LHCN-M2 (cell line): ENCODE results near the gene UNC45A. TPM values are rescaled to one million over a fixed set of nuclear protein-coding genes. Genes with fewer than 3 reads are reported as not detected.
A peak's percentile ranks its signal among the peaks of the same experiment; 100 is the strongest.
"Not testable (repeated sequence)": the region's sequence is repeated elsewhere in the genome, so short reads cannot be mapped to it uniquely, and the experiment has no call there.

Experiments used
- DNase-seq: peaks from one replicate; pipeline ENCODE4 v3.0.0-alpha.2; 2012; ENCODE audit warnings: low read depth
- polyA plus RNA-seq: library from polyadenylated mRNA; unstranded; fragments of >200 nt; gene quantifications from one replicate; pipeline ENCODE4 v1.2.1, GENCODE V29; 2012; ENCODE audit warnings: missing spikeins
- total RNA-seq: library from RNA; depleted of rRNA; stranded (reverse); fragments of >200 nt; gene quantifications from 2 replicates; pipeline ENCODE4 v1.2.3, GENCODE V29; 2014; rRNA removed

The UNC45A gene, protein sequence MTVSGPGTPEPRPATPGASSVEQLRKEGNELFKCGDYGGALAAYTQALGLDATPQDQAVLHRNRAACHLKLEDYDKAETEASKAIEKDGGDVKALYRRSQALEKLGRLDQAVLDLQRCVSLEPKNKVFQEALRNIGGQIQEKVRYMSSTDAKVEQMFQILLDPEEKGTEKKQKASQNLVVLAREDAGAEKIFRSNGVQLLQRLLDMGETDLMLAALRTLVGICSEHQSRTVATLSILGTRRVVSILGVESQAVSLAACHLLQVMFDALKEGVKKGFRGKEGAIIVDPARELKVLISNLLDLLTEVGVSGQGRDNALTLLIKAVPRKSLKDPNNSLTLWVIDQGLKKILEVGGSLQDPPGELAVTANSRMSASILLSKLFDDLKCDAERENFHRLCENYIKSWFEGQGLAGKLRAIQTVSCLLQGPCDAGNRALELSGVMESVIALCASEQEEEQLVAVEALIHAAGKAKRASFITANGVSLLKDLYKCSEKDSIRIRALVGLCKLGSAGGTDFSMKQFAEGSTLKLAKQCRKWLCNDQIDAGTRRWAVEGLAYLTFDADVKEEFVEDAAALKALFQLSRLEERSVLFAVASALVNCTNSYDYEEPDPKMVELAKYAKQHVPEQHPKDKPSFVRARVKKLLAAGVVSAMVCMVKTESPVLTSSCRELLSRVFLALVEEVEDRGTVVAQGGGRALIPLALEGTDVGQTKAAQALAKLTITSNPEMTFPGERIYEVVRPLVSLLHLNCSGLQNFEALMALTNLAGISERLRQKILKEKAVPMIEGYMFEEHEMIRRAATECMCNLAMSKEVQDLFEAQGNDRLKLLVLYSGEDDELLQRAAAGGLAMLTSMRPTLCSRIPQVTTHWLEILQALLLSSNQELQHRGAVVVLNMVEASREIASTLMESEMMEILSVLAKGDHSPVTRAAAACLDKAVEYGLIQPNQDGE
- 73.0 and 82.8 TPM in 2 replicates for total RNA-seq
- 81.3 TPM for polyA plus RNA-seq

DNA sequence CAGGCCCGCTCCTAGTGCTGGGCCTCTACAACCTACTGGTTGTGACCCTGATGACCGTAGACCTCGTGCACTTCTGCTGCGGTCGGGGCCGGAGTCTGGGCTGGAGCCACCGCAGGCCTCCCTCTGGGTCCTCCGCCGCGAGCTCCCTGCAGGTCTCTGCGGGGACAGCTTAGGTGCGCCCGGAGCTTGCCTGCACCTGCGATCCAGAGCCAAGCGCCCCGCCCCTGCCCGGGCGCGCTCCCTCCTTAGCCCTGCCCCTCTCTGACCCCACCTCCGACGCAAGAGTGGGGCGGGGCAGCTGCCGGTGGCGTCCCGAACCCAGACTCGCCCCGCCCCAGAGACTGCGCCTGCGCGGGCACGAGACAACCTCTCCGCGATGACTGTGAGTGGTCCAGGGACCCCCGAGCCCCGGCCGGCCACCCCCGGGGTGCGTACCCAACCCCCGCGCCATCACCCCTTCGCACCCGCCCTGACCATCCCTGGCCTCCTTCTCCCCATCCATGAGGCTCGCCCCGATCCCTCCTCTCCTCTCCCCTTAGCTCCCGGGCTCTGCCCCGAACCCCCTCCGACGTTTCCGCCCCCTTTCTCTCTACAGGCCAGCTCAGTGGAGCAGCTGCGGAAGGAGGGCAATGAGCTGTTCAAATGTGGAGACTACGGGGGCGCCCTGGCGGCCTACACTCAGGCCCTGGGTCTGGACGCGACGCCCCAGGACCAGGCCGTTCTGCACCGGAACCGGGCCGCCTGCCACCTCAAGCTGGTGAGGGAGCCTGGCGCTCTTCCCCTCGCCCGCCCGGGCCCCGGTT lies at the start of gene UNC45A:
Gene UNC45A (plus strand): TSS at position 337 of the 803 bp plus-strand sequence. CDS start 40 bp downstream, at position 377.
- peak; percentile 83 for DNase-seq

DNA sequence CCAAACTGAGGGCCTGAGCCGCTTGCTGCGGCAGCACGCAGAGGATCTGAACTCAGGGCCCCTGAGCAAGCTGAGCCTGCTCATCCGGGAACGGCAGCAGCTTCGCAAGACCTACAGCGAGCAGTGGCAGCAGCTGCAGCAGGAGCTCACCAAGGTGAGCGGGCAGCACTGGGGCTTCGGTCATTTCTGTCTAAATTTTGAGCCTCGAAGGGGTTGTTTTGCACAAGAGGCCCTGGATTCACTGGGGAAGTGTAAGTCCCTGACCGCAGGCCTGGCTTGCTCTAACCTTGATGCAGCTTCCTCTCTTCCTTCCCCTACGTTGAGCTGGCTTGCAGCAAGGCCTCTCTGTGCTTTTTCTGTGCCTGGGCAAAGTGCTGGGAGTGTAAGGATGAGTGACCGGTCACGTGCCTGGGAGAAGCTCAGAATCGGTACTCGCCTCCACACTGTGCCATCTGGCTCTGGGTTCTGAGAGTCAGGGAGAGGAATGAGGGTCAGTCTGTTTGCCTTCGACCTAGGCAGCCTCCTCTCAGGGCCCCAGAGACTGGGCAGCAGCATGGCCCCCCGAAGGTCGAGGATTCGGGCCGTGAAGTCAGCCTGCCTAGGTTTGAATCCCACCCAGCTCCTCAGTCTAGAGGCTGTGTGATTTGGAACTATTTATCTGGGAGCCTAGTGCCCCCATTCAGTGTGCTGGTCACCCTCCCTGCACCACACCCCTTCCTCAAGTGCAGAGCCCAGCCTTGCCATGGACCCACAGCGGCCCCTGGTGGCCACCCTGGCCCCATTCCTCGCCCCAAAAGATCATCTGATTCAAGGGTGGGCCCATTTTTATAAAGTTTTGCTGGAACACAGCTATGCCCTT lies 49.4 kb upstream of the UNC45A start:
- no peak for DNase-seq

DNA sequence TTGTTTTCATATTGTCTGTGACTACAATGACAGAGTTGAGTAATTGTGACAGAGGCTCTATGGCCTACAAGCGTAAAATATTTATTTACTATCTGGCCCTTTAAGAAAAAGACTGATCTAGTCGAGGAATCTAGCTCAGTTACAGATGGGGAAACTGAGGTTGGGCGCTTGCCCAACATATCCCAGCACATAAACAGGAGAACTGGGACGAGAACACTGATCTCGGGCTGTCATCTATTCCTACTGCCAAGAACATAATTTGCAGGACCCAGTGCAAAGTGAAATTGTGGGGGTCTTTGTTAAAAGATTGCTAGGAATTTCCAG lies 48.8 kb upstream of the UNC45A start:
- no peak for DNase-seq

DNA sequence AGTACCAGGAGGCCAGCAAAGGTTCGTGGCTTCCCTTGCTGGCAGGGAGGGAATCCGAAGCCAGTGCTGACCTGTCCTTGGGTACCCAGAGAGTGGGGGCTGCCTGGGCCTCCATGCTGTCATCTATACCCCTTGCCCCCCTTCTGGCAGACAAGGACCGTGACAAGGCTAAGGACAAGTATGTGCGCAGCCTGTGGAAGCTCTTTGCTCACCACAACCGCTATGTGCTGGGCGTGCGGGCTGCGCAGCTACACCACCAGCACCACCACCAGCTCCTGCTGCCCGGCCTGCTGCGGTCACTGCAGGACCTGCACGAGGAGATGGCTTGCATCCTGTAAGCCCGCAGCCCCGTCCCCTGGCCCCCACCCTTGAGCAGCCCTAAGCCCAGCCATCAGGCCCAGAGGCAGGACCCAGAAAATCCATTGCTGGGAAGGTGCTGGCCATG lies 48.0 kb upstream of the UNC45A start:
- DNase-seq, result no peak

DNA sequence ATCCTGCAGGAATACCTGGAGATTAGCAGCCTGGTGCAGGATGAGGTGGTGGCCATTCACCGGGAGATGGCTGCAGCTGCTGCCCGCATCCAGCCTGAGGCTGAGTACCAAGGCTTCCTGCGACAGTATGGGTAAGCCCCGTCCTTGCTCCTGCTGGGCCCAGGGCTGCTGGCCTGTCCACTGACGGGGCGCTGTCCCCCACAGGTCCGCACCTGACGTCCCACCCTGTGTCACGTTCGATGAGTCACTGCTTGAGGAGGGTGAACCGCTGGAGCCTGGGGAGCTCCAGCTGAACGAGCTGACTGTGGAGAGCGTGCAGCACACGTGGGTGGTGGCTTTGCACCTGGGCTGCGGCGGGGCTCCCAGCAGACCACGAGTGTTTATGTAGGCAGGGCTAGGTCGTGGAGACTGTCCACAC lies 45.8 kb upstream of the UNC45A start:
- no peak for DNase-seq

DNA sequence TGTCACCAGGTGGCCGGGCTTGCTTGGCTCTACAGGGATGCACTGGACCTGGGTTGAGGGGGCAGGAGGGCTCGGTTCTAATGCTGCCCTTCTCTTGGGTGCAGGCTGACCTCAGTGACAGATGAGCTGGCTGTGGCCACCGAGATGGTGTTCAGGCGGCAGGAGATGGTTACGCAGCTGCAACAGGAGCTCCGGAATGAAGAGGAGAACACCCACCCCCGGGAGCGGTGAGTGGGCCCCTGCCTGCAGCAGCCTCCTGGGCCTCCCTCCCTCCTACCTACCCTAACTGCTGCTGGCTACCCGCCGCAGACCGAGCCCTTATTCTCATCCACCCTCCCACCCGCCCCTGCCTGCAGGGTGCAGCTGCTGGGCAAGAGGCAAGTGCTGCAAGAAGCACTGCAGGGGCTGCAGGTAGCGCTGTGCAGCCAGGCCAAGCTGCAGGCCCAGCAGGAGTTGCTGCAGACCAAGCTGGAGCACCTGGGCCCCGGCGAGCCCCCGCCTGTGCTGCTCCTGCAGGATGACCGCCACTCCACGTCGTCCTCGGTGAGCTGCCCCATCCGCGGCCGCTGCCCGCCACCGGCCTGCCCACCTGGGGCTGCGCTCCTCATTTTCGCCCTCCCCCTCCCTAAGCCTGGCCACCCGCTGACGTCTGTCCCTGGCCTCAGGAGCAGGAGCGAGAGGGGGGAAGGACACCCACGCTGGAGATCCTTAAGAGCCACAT lies 45.2 kb upstream of the UNC45A start:
- no peak for DNase-seq

DNA sequence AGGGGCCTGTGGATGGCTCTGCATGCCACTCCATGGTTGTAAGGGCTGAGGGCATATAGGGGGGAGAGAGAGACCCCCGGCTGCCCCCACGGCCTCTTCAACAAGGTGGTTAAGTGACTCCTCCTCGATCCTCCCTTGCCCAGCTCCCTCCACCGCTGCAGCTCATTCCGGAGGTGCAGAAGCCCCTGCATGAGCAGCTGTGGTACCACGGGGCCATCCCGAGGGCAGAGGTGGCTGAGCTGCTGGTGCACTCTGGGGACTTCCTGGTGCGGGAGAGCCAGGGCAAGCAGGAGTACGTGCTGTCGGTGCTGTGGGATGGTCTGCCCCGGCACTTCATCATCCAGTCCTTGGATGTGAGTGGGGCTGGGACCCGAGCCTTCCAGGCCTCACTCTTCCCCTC lies 44.2 kb upstream of the UNC45A start:
- no peak for DNase-seq

DNA sequence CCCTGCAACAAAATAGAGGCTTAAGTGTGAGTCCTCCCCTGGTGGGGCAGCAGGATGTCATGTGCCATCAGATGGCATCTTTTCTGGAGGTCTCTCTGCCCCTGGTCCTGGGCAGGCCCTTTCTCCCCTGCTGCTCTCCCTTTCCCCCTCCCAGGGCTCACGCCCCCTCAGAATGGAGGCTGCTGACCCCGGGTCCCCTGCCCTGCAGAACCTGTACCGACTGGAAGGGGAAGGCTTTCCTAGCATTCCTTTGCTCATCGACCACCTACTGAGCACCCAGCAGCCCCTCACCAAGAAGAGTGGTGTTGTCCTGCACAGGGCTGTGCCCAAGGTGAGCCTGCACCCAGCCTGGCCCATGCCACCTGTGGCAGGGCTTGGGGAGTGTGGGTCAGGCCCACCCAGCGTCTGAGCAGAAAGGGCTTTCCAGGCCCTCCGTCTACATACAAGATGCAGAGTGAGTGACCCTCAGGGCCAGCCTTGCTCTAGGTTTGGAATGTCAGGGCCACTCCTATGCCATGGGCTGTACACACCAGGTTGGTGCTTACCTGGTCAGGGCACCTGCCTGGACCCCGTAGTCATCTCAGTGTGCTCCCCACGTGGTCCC lies 43.6 kb upstream of the UNC45A start:
- DNase-seq, result no peak

DNA sequence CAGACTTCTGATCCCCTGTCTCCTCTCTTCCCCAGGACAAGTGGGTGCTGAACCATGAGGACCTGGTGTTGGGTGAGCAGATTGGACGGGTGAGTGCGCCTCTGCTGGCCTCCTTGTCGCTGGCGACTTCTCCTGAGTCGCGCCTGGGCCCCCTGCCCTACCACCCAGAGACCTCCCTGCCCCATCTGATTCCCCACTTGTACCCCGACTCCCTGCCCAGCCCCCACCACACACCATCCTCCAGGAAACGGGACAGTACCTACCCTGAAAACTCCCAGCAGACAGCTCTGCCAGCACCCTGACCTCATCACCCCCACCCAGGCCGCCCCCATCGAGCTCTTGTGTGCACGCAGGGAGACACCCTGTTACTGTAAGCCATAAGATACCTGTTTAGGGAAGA lies 43.1 kb upstream of the UNC45A start:
- no peak for DNase-seq

DNA sequence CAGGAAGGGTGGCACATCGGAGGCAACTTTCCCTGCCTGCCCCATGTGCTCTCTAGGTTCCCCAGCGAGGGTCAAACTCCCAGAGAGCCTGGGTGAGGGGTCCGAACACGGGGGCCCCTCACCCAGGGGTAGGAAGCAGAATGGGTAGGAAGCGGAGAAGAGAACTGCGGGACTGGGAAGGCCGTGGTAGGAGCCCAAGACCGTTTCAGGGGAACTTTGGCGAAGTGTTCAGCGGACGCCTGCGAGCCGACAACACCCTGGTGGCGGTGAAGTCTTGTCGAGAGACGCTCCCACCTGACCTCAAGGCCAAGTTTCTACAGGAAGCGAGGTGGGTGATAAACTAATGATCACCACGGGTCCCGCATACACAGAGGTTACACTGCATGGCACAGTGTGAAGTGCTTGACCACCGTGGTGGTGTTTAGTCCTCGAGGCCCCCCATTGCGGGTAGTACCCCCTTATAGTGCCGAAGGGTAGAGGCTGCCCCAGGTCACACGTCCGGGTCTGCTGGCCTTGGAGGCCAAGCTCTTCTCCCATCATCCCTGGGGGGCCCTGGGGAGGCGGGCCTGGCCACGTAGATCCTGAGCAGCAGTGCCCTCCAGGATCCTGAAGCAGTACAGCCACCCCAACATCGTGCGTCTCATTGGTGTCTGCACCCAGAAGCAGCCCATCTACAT lies 42.4 kb upstream of the UNC45A start:
- DNase-seq, result no peak

DNA sequence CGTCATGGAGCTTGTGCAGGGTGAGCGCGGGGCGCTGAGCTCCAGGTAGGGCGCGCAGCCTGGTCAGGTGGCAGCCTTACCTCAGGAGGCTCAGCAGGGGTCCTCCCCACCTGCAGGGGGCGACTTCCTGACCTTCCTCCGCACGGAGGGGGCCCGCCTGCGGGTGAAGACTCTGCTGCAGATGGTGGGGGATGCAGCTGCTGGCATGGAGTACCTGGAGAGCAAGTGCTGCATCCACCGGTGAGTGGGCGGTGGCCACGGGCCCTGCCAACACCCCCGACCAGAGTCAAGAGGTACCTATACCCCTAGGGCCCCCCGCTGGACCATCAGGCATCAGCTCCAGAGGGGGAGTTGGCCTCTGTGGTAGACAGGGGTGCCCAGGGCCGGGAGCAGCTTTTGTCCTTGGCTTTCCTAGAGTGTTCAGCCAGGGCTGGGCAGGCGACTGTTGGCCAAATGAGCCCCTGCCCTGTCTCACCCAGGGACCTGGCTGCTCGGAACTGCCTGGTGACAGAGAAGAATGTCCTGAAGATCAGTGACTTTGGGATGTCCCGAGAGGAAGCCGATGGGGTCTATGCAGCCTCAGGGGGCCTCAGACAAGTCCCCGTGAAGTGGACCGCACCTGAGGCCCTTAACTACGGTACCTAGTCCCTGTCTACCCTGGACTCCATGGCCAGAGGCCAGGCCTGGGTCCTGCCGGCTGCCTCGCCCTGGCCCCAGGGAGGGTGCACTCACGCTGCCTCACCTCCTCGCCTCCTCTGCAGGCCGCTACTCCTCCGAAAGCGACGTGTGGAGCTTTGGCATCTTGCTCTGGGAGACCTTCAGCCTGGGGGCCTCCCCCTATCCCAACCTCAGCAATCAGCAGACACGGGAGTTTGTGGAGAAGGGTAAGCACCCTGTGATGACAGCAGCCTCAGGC lies 41.7 kb upstream of the UNC45A start:
- no peak for DNase-seq

DNA sequence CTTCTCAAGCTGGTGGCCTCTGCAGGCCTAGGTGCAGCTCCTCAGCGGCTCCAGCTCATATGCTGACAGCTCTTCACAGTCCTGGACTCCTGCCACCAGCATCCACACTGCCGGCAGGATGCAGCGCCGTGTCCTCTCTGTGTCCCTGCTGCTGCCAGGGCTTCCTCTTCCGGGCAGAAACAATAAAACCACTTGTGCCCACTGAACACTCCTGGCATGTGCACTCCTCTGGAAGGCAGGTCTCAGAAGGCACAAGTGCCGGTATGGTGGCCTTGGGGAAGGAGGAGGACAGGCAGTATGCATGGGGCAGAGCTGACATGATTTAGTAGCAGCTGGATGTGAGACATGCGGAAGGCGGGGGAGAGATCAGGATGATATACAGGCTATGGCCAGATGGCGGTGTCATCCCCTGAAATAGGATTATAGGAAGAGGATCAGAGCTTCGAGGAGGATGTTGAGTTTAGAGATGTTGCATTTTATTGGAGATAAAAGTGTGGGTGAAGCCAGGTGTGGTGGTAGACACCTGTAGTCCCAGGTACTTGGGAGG lies 39.4 kb upstream of the UNC45A start:
- DNase-seq, result peak; percentile 31

DNA sequence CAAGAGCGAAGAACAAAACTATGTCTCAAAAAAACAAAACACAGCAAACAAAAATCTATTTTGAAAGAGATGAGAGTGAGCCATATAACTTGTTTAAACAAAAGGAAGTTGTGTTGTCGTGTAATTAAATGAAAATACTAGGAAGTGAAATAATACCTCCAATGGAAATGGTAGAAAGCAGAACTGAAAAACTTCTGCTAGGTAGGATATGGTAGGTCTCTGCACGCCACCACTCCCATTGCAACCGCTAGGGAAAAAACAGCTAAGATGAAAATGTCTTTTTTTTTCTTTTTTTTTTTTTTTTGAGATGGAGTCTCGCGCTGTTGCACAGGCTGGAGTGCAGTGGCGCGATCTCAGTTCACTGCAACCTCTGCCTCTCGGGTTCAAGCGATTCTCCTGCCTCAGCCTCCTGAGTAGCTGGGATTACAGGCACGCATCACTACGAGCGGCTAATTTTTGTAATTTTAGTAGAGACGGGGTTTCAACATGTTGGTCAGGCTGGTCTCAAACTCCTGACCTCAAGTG lies 37.9 kb upstream of the UNC45A start:
- not testable (repeated sequence) for DNase-seq

DNA sequence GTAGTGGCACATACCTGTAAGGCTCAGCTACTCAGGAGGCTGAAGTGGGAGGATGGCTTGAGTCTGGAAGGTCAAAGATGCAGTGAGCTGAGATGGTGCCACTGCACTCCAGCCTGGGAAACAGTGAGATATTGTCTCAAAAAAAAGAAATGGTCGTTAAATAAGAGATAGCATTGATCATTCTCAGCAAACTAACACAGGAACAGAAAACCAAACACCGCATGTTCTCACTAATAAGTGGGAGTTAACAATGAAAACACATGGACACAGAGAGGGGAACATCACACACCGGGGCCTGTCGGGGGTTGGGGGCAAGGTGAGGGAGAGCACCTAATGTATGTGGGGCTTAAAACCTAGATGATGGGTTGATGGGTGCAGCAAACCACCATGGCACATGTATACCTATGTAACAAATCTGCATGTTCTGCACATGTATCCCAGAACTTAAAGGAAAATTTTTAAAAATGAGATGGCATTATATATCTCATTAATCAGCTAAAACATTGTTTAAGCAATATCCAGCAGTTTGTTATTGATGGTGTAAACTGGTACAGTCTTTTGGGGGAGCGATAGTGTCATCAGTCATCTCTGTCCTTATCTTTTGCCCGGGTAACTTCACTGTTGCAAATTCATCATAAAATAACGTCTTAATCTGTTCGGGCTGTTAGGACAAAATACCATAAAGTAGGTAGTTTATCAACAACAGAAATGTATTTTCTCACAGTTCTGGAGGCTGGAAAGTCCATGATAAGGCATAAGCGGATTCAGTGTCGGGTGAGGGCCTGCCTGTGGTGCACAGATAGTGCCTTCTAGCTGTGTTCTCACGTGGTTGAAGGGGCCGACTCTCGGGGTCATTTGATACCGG lies 33.7 kb upstream of the UNC45A start:
- no peak for DNase-seq

DNA sequence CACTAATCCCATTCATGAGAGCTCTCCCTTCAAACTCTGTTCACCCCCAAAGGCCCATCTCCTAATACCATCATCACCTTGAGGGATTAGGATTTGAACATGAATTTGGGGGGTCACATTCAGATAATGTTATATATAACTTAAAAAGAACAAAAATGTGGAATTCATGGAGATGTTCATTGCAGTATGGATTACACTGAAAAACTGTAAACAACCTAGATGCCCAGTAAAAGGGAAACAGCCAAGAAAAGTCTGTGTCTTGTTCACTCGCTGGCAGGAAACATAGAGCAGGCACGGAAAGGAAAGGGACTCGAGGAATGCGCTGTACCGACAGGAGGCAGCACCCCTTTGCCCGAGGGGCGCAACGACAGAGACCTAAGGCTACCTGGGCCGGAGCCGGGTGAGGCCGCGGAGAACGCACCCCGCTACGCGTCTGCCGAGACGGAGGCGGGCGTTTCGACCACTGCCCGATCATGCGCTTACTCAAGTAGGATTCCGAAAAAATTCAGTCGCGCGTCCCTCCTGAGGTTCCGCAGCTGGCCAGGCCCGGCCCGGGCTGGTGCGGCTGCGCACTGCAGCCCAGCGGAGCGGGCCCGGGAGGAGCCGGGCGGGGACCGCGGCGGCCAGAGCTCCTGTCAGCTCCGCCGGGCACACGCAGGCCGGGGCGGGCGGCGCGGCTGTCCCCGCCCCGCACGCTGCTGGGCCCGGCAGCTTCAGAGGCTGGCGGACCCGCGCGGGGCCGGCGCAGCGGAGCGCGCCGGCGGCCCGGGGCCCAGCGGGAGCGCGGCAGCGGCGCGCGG lies 32.8 kb upstream of the UNC45A start:
- DNase-seq, result peak; percentile 66
